Activated naive CD4-positive, alpha-beta T cell treated with Interleukin-2 at 50 U/mL for 16 hours (primary cell): ENCODE measurements around the gene ZNF407.

ENCODE experiments used
- DNase-seq: peaks from one replicate; pipeline ENCODE4 v3.0.0-alpha.2; 2020

ZNF407 gene

GRCh38 chr18:74834424-74835309, 237.0 kb downstream of the ZNF407 start:
- no peak for DNase-seq

GRCh38 chr18:74836296-74837139, 238.8 kb downstream of the ZNF407 start:
- no peak for DNase-seq

- no peak for DNase-seq
Measured at GRCh38 chr18:74840492-74841167, 243.0 kb downstream of the ZNF407 start.

- DNase-seq = no peak
Measured at GRCh38 chr18:74841248-74841647, 243.6 kb downstream of the ZNF407 start.

- no peak for DNase-seq
Measured at GRCh38 chr18:74849301-74849700, 251.6 kb downstream of the ZNF407 start.

- DNase-seq = no peak
Measured at GRCh38 chr18:74856434-74856833, 258.8 kb downstream of the ZNF407 start.

GRCh38 chr18:74856928-74857327, 259.3 kb downstream of the ZNF407 start:
- no peak for DNase-seq

GRCh38 chr18:74857901-74858300, 260.2 kb downstream of the ZNF407 start:
- no peak for DNase-seq

GRCh38 chr18:74861154-74861553, 263.5 kb downstream of the ZNF407 start:
- DNase-seq = no peak

- DNase-seq = no peak
Measured at GRCh38 chr18:74862094-74862493, 264.4 kb downstream of the ZNF407 start.

GRCh38 chr18:74866577-74866976, 268.9 kb downstream of the ZNF407 start:
- DNase-seq = no peak

GRCh38 chr18:74868461-74868860, 270.8 kb downstream of the ZNF407 start:
- no peak for DNase-seq

GRCh38 chr18:74869904-74870863, 272.5 kb downstream of the ZNF407 start:
- DNase-seq = no peak

GRCh38 chr18:74870950-74871349, 273.3 kb downstream of the ZNF407 start:
- DNase-seq = no peak

GRCh38 chr18:74873629-74874028, 276.0 kb downstream of the ZNF407 start:
- DNase-seq = no peak

- no peak for DNase-seq
Measured at GRCh38 chr18:74874351-74874750, 276.7 kb downstream of the ZNF407 start.

- no peak for DNase-seq
Measured at GRCh38 chr18:74876630-74877243, 279.1 kb downstream of the ZNF407 start.

GRCh38 chr18:74878267-74878666, 280.6 kb downstream of the ZNF407 start:
- DNase-seq = no peak

- DNase-seq = no peak
Measured at GRCh38 chr18:74880706-74881278, 283.1 kb downstream of the ZNF407 start.

- no peak for DNase-seq
Measured at GRCh38 chr18:74892066-74892627, 294.5 kb downstream of the ZNF407 start.

- DNase-seq = no peak
Measured at GRCh38 chr18:74895686-74896085, 298.0 kb downstream of the ZNF407 start.
